NCI-H128 (cell line): ENCODE results near the gene SERPINA12.
"Not testable (repeated sequence)": the region's sequence is repeated elsewhere in the genome, so short reads cannot be mapped to it uniquely, and the experiment has no call there.

ENCODE experiments used
- DNase-seq: peaks from one replicate; lab custom pipeline; 2025; ENCODE audit not compliant: unreplicated experiment; lab: John Stamatoyannopoulos, UW

Gene SERPINA12

GRCh38 chr14:94494085-94494484 is 15.2 kb downstream of the SERPINA12 start:
- no peak for DNase-seq

DNA sequence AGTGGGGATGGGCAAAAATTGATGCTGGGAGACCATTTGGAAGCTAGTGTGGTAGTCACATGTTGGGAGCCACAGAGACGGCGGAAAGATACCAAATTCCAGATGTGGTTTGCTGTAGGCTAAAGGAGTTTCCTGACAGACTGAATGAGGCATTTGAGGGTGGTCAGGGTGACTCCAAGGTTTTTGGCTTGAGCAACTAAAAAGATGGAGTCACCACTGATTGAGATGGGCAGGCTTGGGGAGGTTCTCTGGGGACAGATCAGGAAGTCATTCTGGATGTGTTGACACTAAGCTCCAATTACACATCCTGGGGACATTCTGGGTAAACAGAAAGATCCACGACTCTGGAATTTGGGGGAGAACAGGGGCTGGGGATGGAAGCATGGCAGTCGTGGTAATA is 17.8 kb downstream of the SERPINA12 start:
- no peak for DNase-seq

- no peak for DNase-seq
These were observed 19.9 kb downstream of the SERPINA12 start for GRCh38 chr14:94489336-94489735.

- no peak for DNase-seq
These were observed 22.4 kb downstream of the SERPINA12 start for GRCh38 chr14:94486883-94487282.

GRCh38 chr14:94485944-94486841 is 23.1 kb downstream of the SERPINA12 start:
- DNase-seq: peak; percentile 21

DNA sequence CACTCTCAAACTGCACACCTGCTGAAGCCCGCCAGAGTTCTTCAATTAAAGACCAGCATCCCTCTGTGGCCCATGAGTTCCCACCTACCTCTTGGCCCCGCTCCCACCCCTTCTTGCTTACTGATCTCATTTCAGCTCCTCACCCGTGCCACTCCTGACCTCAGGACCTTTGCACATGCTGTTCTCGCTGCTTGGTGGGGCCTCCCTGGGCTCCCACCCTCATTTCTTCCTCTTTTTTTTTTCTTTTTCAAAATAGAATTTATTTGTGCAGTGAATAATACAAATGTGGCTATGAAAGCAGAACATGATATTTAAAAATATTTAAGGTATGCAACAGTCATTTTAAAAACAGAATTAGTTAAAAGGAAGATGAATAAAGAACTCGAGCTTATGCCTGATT is 24.8 kb downstream of the SERPINA12 start:
- DNase-seq: no peak

- no peak for DNase-seq
These were observed 25.5 kb downstream of the SERPINA12 start for GRCh38 chr14:94483729-94484275.

- DNase-seq: no peak
These were observed 26.2 kb downstream of the SERPINA12 start for GRCh38 chr14:94483071-94483451.

GRCh38 chr14:94482132-94483070 is 26.9 kb downstream of the SERPINA12 start:
- not testable (repeated sequence) for DNase-seq

DNA sequence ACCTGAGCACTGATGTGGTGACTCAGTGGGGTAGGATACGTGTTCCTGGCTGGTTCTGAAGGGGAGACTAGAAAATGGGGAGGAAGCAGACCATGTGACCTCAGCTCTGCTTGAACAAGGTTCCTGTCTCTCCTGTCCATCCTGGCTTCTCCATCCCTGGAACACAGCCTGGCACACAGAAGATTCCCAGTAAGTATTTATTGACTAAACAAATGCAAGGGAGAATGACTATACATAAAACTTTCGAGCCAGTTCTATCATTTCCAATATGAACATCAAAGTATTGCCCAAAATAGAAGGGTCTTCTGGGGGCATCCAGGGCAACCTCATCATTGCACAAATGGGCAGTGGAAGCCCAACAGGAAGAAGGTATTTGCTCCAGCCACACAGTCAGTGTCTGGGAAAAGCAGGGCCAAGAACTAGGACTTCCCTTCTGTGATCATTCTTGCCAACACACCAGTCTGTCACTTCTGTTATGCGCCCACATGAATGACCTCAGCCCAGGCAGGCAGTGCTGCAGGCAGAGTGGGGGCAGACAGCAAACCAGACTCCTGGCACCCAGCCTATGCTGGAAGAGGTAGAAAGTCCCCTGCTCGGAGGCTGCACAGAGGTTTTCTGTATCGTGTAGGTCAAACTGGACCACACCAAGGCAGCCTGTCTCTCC is 27.7 kb downstream of the SERPINA12 start:
- DNase-seq: no peak

DNA sequence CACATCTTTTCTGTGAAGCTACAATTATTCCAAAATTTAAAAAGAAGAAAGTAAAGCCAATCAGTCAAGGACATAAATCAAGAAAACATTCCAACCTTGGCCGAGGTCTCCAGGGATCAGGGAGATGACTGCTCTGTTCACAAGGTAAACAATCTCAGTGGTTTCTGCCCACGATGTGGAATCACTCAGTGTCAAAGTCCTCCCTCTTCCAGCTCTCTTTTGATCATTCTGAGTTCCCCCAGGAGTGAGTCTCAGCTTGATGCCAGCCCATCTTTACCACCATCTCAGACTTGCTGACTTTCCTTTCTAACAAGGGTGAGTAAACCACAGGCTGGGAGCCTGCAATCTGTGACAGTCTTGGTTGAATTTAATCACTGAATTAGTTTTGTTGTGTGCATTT is 28.5 kb downstream of the SERPINA12 start:
- no peak for DNase-seq

DNA sequence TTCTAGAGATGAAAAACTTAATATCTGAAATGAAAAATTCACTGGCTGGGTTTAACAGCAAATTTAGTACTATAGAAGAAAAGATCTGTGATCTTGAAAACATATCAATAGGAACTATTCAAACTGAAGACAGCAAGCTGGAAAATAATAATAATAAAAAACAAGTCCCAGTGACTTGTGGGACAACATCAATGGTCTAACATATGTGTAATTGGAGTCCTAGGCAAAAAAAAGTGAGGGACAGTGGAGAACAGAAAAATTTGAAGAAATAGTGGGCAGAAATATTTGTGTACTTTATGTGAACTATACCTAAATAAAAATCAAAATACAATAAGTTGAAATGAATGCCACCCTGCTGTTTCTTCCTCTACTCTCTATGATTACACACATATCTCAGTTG is 30.8 kb downstream of the SERPINA12 start:
- no peak for DNase-seq

GRCh38 chr14:94476023-94476422 is 33.2 kb downstream of the SERPINA12 start, which contains the start of gene SERPINA9:
SERPINA9 (minus strand) TSS chr14:94476197; CDS start chr14:94469840, 6,357 bp downstream.
- DNase-seq: no peak

DNA sequence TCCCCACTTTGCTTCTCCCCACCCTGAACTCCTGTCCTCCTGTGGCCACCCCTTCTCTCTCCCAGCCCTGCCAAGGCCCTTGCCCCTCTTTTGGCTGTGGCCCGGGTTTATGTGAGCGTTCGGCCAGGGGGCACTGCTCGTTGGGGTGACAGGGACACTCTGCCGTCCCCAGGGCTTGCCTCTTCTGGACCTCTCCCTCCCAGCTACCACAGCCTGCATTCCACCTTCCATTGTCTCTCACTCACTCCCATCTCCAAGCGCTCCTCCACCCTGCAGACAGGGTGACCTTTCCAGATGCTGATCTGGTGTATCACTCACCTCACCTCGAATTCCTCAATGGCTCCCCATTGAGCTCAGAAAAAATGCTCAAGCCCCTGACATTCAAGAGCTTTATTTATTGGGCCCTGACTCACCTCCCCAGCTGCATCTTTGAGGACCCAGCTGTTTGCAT is 34.7 kb downstream of the SERPINA12 start:
- DNase-seq: no peak

GRCh38 chr14:94473666-94474410 is 35.4 kb downstream of the SERPINA12 start:
- no peak for DNase-seq

DNA sequence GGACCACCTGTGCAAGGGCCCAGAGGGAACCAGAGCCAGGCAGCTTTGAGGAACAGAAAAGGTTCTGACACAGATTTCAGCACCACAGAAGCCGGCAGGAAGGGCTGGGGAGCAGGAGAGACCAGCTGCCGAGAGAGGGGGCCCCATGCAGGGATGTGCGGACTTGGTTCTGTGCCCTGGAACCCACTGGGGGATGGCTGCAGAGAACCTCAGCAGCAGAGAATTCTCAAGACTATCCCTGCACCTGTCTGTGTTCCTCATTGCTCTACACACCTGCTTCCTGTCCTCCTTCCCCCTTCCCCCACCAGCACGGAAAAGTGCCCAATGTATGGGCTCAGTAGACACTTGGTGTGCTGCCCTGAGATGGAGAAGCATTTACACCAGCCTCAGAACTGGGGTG is 36.4 kb downstream of the SERPINA12 start:
- no peak for DNase-seq

DNA sequence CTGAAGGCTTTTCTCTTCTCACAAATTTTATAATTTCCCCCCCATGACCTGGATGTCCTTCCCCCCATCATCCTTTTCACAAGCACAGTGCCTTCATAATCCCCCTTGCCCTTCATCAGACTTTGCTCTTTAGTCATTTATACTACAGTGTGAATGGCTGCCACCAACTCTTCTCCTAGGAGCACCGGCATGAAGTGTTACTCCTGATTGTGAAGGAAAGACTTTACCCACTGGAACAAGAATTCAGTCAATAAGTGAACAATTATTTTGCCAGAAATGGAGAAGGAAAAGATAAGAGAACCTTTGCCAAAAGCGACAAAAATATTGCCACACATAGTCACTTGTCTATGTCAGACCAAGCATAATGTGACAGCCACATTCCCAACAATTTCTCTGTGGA is 38.2 kb downstream of the SERPINA12 start:
- no peak for DNase-seq

GRCh38 chr14:94470311-94470710 is 39.0 kb downstream of the SERPINA12 start:
- DNase-seq: no peak

- DNase-seq: no peak
These were observed 40.0 kb downstream of the SERPINA12 start for GRCh38 chr14:94469261-94469660.
